VCaP (cell line): ENCODE results near the gene GGN.

Experiments used
- H3K27ac ChIP-seq: fragments of 450-650 bp; 2 replicates; pipeline ENCODE4 v1.5.1; 2017
- TF ChIP-seq, protein P1 (sequence below): fragments of 450-650 bp; conservative IDR thresholded peaks from 2 replicates; pipeline ENCODE4 v1.5.1; 2017; ENCODE audit warnings: mild to moderate bottlenecking, moderate library complexity

The GGN gene

DNA sequence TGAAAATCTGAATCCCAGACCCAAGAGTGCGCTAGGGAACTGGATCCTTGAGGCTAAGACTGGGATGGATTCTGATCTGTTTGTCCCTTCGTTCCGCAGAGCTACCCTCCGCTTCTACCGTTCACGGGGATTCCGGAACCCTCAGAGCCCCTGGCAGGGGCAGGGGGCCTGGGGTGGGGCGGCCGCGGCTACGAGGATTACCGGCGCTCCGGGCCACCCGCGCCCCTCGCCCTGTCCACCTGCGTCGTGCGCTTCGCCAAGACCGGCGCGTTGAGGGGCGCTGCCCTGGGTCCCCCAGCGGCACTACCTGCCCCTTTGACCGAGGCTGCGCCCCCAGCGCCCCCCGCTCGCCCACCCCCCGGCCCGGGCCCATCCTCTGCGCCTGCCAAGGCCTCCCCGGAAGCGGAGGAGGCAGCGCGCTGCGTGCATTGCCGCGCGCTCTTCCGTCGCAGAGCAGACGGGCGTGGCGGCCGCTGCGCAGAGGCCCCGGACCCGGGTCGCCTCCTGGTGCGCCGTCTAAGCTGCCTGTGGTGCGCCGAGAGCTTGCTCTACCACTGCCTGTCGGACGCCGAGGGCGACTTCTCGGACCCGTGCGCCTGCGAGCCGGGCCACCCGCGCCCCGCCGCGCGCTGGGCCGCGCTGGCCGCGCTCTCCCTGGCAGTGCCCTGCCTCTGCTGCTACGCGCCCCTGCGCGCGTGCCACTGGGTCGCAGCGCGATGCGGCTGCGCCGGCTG lies 7.7 kb upstream of the GGN start:
- no peak overlapping the region for H3K27ac ChIP-seq
- TF ChIP-seq, protein P1, sequence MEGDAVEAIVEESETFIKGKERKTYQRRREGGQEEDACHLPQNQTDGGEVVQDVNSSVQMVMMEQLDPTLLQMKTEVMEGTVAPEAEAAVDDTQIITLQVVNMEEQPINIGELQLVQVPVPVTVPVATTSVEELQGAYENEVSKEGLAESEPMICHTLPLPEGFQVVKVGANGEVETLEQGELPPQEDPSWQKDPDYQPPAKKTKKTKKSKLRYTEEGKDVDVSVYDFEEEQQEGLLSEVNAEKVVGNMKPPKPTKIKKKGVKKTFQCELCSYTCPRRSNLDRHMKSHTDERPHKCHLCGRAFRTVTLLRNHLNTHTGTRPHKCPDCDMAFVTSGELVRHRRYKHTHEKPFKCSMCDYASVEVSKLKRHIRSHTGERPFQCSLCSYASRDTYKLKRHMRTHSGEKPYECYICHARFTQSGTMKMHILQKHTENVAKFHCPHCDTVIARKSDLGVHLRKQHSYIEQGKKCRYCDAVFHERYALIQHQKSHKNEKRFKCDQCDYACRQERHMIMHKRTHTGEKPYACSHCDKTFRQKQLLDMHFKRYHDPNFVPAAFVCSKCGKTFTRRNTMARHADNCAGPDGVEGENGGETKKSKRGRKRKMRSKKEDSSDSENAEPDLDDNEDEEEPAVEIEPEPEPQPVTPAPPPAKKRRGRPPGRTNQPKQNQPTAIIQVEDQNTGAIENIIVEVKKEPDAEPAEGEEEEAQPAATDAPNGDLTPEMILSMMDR, result no peak

DNA sequence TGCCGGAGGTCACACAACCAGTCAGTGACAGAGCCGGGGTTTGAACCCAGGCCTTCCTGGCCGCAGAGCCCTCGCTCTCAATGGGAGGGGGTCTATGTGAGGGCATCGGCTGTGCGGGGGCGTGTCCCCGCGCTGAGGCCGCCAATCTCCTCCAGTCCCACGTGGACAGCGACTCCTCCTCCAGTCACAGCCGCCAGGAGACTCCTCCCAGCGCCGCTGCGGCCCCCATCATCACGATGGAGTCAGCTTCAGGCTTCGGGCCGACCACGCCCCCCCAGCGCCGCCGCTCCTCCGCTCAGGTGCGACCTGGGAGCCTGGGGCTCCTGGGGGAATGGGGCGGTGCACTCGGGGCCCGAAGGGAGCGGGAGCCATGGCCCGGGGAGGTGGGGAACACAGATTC lies 6.7 kb upstream of the GGN start:
- TF ChIP-seq, protein P1, result no peak
- H3K27ac ChIP-seq, result no peak overlapping the region

DNA sequence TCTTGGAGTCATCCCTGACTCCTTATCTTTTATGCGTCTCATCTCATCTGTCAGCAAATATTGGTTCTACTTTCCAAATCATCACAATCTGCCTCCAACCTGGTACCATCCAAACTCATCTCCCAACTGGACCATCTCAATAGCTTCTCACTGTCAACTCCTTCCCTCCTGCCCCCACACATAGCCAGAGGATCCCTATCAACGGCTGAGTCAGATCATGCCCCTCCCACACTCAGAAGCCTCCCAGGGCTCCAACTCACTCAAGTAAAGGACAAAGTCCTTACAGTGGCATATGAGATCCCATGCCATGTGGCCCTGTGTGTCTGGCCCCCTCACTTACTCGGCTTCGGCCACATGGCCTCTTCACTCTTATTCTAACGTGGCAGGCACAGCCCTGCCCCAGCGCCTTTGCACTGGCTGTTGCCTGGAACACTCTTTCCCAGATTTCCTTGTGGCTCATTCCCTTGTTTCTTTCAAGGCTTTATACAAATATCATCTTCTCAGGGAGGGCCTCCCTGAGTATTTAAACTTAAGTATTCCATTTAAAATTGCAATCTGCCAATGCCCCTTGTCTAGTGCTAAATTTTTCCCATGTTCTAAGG lies 5.0 kb upstream of the GGN start:
- TF ChIP-seq, protein P1, result no peak
- no peak overlapping the region for H3K27ac ChIP-seq

DNA sequence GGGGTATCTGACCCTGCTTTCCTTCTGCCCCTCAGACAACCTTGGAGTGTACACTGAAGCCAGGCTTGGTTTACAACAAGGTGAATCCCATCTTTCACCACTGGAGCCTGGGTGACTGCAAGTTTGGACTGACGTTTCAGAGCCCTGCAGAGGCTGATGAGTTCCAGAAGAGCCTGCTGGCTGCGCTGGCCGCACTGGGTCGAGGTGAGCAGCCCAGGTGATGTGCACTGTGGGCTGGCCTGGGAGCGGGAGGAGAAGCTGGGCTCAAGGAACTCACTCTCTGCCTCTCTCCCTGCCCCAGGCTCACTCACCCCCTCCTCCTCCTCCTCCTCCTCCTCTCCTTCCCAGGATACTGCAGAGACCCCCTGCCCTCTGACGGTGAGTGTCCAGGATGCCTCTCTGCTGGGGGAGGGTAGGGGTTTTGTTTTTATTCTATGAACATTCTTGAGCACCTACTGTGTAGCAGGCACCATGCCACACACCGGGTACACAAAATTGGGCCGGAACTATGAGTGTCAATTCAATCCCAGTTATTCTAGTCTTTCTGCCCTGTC lies 4.2 kb upstream of the GGN start:
- TF ChIP-seq, protein P1, result no peak
- H3K27ac ChIP-seq, result no peak overlapping the region

DNA sequence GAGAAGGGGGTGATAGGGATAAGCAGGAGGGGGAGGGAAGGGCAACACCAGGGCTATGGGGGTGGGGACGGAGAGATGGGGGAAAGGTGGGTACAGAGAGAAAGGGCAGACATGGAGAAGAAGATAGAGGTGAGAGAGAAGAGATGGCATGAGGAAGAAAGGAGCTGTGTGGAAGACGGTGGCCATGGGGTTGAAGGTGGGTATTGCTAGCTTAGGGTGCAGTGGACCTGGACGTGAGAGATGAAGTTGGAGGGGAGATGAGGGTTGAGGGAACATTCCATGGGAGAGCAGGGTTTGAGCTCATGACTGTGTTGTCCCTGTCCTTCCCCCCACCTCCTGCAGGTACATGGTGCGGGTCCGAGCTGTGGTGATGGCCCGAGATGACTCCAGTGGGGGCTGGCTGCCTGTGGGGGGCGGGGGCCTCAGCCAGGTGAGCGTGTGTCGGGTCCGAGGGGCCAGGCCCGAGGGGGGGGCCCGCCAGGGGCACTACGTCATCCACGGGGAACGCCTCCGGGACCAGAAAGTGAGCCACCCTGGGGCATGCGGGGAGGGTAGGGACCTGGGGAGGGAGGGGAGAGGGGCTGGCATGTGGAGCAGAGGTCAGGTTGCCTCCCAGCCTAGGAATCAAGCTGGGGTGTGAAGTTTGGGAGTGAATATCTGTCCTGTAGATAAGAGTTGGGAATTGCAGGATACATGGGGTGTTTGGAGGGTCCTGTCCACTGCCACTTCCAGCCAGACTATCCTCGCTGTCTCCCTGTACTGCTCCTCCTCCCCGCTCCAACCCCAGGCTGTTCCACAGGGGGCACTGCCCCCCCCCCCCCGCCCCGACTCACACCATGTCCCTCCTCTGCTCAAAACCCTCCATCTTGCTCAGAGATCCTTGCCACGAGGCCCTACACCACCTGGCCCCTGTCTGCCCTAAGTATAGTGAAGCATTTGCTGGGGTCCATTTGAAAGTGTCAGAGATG lies 2.4 kb upstream of the GGN start:
- H3K27ac ChIP-seq, result no peak overlapping the region
- TF ChIP-seq, protein P1, result no peak

DNA sequence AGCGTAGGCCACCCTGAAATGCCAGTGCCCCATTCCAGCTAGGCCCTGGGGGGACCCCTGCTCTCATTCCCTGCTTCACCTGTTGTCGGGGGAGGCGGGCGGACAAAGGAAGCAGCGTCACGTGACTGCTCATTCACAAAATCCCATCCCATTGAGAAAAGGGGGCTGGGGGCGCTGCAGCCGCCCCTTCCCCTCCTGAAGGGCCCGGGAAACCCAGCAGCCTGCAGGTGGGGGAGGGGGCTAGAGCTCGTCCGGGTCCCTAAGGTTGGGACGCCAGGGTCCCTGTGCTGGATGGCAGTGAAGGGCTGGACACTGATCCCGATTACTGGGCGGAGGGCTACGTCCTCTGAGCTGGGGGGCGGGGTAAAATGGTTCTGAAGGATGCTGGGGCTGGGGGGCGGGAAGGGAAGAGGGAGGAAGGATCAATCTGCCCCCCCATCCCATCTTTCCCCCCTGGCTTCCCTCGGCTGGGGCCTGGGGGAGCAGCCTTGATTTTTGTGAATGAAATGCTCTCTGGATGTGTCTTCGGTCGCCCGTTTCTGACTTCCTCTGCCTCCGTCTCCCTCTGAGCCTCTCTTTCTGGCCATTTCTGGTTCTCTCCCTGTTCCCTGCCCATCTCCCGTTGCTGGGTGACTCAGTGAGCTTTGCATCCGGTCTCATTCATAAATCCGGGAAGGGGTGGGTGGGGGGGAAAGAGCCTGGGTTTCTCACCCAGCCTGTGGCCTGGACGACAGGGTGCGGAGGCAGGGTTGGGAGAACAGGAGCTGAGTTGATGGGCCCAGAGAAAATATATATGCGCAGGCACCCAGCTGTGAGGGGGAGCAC lies 1.5 kb upstream of the GGN start:
- TF ChIP-seq, protein P1, result no peak
- H3K27ac ChIP-seq, result peak overlapping the region; percentile 56; the same call in 1 of the 2 replicates
